ENCODE results near the gene JUP. TPM values are rescaled to one million over a fixed set of nuclear protein-coding genes. Genes with fewer than 3 reads are reported as not detected.

Gene JUP
- total and polyA plus RNA-seq, 2 of the 13 experiments (the other 11 are each of a cell fraction or from before 2014, with no cell fraction given), result 12.1 to 20.6 TPM

DNA sequence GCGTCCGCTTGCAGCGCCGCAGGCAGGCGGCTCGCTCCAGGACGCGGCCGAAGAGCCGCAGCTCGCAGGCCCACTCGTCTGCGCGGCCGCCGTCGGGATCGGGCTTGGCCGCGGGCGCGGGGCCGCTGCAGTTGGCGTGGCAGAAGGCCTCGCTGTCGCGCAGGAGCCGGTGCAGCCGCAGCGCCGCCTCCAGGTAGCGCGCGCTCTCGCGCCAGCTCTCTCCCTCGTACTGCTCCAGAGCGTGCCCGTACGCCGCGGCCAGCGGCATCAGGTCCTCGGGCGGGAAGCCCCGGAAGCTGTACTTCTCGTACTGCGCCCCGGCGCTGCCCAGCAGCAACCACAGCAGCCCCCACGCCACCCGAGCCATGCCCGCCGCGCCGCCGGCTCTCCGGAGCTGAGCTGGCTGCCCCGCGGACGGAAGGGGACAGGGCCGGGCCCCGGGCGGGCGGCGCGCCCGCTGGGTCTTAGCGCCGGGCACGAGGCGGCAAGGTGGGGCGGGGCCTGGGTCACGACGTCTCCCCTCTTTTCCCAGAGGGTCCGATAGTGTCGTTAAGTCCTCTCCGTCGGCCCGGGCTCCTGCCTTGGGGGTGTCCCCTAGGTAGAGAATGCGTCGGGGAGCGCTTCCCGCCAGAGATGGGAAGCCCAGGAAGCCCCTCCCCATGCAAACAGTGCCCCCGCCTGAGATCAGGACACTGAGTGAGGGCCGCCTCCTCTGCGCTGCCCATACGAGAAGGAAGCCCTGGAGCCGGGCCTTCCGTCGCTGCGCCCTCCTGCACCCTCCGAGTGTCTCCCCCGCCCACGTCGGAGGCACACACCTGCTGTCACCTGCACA lies 25.3 kb upstream of the JUP start, which contains the start of gene P3H4 (continued):
- TF ChIP-seq ZNF891 (CRISPR knock-in tag; IDR thresholded peaks at IDR 0.05) (no peak), ZNF20 (CRISPR knock-in tag; IDR thresholded peaks at IDR 0.05) (peak; percentile 38; the same call in 1 of the 2 replicates), ZNF326 (CRISPR knock-in tag; IDR thresholded peaks at IDR 0.05; ENCODE audit: borderline replicate concordance) (no peak), SMAD3 (CRISPR knock-in tag; IDR thresholded peaks at IDR 0.05) (0 out of 2 replicates have a peak, but pooled peaks have one; percentile 27), ZNF235 (CRISPR knock-in tag; IDR thresholded peaks at IDR 0.05; ENCODE audit: borderline replicate concordance) (peak; percentile 93), ZNF33A (CRISPR knock-in tag; IDR thresholded peaks at IDR 0.05; ENCODE audit: borderline replicate concordance) (no peak), ZNF788 (CRISPR knock-in tag; IDR thresholded peaks at IDR 0.05; ENCODE audit: borderline replicate concordance) (peak; percentile 52), ZNF768 (CRISPR knock-in tag; IDR thresholded peaks at IDR 0.05) (peak; percentile 74), YEATS2 (CRISPR knock-in tag; IDR thresholded peaks at IDR 0.05; ENCODE audit: borderline replicate concordance) (no peak), ZNF251 (CRISPR knock-in tag; IDR thresholded peaks at IDR 0.05) (no peak; the same call in 1 of the 2 replicates), ZNF607 (CRISPR knock-in tag; IDR thresholded peaks at IDR 0.05; ENCODE audit: borderline replicate concordance) (peak; percentile 74), ZNF549 (CRISPR knock-in tag; IDR thresholded peaks at IDR 0.05) (no peak; the same call in 1 of the 2 replicates), SRSF9 (IDR thresholded peaks at IDR 0.05; ENCODE audit: borderline replicate concordance, insufficient read depth, low read depth, low read length, poor library complexity, severe bottlenecking) (no peak), TBX3 (IDR thresholded peaks at IDR 0.05; ENCODE audit: borderline replicate concordance) (no peak), SIX4 (CRISPR knock-in tag; IDR thresholded peaks at IDR 0.05) (no peak), ZSCAN22 (CRISPR knock-in tag; IDR thresholded peaks at IDR 0.05) (no peak)
- TF ChIP-seq, protein P1, sequence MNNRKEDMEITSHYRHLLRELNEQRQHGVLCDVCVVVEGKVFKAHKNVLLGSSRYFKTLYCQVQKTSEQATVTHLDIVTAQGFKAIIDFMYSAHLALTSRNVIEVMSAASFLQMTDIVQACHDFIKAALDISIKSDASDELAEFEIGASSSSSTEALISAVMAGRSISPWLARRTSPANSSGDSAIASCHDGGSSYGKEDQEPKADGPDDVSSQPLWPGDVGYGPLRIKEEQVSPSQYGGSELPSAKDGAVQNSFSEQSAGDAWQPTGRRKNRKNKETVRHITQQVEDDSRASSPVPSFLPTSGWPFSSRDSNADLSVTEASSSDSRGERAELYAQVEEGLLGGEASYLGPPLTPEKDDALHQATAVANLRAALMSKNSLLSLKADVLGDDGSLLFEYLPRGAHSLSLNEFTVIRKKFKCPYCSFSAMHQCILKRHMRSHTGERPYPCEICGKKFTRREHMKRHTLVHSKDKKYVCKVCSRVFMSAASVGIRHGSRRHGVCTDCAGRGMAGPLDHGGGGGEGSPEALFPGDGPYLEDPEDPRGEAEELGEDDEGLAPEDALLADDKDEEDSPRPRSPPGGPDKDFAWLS (CRISPR knock-in tag; IDR thresholded peaks at IDR 0.05; ENCODE audit: borderline replicate concordance), result no peak
- TF ChIP-seq, protein P2, sequence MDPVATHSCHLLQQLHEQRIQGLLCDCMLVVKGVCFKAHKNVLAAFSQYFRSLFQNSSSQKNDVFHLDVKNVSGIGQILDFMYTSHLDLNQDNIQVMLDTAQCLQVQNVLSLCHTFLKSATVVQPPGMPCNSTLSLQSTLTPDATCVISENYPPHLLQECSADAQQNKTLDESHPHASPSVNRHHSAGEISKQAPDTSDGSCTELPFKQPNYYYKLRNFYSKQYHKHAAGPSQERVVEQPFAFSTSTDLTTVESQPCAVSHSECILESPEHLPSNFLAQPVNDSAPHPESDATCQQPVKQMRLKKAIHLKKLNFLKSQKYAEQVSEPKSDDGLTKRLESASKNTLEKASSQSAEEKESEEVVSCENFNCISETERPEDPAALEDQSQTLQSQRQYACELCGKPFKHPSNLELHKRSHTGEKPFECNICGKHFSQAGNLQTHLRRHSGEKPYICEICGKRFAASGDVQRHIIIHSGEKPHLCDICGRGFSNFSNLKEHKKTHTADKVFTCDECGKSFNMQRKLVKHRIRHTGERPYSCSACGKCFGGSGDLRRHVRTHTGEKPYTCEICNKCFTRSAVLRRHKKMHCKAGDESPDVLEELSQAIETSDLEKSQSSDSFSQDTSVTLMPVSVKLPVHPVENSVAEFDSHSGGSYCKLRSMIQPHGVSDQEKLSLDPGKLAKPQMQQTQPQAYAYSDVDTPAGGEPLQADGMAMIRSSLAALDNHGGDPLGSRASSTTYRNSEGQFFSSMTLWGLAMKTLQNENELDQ (CRISPR knock-in tag; IDR thresholded peaks at IDR 0.05; ENCODE audit: borderline replicate concordance), result no peak; the same call in 1 of the 2 replicates
- TF ChIP-seq, protein P3, sequence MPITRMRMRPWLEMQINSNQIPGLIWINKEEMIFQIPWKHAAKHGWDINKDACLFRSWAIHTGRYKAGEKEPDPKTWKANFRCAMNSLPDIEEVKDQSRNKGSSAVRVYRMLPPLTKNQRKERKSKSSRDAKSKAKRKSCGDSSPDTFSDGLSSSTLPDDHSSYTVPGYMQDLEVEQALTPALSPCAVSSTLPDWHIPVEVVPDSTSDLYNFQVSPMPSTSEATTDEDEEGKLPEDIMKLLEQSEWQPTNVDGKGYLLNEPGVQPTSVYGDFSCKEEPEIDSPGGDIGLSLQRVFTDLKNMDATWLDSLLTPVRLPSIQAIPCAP (CRISPR knock-in tag; IDR thresholded peaks at IDR 0.05; ENCODE audit: low read depth), result peak; percentile 53; the same call in 1 of the 2 replicates
- TF ChIP-seq, protein P4, sequence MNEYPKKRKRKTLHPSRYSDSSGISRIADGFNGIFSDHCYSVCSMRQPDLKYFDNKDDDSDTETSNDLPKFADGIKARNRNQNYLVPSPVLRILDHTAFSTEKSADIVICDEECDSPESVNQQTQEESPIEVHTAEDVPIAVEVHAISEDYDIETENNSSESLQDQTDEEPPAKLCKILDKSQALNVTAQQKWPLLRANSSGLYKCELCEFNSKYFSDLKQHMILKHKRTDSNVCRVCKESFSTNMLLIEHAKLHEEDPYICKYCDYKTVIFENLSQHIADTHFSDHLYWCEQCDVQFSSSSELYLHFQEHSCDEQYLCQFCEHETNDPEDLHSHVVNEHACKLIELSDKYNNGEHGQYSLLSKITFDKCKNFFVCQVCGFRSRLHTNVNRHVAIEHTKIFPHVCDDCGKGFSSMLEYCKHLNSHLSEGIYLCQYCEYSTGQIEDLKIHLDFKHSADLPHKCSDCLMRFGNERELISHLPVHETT (CRISPR knock-in tag; conservative IDR thresholded peaks at IDR 0.05), result 0 out of 2 replicates have a peak, but pooled peaks have one; percentile 38
